Nephron progenitor cell (in vitro differentiated cells): ENCODE data around the gene BMP2K.
A peak's percentile ranks its signal among the peaks of the same experiment; 100 is the strongest.
"Not testable (repeated sequence)": the region's sequence is repeated elsewhere in the genome, so short reads cannot be mapped to it uniquely, and the experiment has no call there.

Experiments used
- DNase-seq: peaks from one replicate; pipeline ENCODE4 v3.0.0; 2021
- H3K27ac Mint-ChIP-seq: 2 replicates; pipeline ENCODE4 v1.8.0; 2021; ENCODE audit warnings: mild to moderate bottlenecking, moderate library complexity, mixed read lengths
- H3K27me3 Mint-ChIP-seq: 2 replicates; pipeline ENCODE4 v1.8.0; 2021; ENCODE audit warnings: mild to moderate bottlenecking, low read depth, mixed read lengths; ENCODE audit not compliant: poor library complexity
- H3K36me3 Mint-ChIP-seq: 2 replicates; pipeline ENCODE4 v1.8.0; 2021; ENCODE audit warnings: low read depth, mixed read lengths
- H3K4me1 Mint-ChIP-seq: 2 replicates; pipeline ENCODE4 v1.8.0; 2021; ENCODE audit warnings: mixed read lengths
- H3K4me3 Mint-ChIP-seq: 2 replicates; pipeline ENCODE4 v1.8.0; 2021; ENCODE audit warnings: mild to moderate bottlenecking, moderate library complexity, mixed read lengths
- H3K9me3 Mint-ChIP-seq: 2 replicates; pipeline ENCODE4 v1.8.0; 2021; ENCODE audit warnings: mild to moderate bottlenecking, moderate library complexity, mixed read lengths
- TF ChIP-seq, protein P1 (sequence below): fragments of 200-600 bp; sonication (generic); IDR thresholded peaks from 2 replicates; pipeline ENCODE4 v1.5.0; 2021; ENCODE audit warnings: antibody characterized with exemption

BMP2K gene

DNA sequence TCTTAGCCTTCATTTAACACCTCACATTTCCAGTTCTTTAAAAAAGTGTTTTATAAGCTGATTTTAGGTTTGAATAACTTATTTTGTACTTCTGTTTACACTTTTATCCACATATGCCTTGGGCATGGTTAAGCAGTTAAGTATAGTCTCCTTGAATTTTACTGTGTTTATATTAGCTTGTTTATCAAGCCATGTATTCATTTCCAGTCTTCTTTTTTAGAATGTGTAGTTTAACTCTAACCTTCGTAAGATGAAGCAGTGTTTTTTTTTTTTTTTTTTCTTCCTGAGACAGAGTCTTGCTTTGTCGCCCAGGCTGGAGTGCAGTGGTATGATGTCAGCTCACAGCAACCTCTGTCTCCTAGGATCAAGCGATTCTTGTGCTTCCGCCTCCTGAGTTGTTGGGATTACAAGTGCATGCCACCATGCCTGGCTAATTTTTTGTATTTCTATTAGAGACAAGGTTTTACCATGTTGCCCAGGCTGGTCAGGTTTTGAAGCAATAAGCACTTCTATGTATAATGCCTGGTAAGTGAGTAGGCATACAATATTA is 42.5 kb downstream of the BMP2K start:
- Mint-ChIP-seq H3K9me3 (peaks cover 3% of the 10 kb centered on the region), H3K27ac (no peak overlapping the region), H3K4me3 (no peak overlapping the region), H3K4me1 (peaks cover 6% of the 10 kb centered on the region), H3K36me3 (peaks cover 22% of the 10 kb centered on the region), H3K27me3 (no peaks in the 10 kb centered on the region)
- no peak for DNase-seq
- TF ChIP-seq, protein P1, sequence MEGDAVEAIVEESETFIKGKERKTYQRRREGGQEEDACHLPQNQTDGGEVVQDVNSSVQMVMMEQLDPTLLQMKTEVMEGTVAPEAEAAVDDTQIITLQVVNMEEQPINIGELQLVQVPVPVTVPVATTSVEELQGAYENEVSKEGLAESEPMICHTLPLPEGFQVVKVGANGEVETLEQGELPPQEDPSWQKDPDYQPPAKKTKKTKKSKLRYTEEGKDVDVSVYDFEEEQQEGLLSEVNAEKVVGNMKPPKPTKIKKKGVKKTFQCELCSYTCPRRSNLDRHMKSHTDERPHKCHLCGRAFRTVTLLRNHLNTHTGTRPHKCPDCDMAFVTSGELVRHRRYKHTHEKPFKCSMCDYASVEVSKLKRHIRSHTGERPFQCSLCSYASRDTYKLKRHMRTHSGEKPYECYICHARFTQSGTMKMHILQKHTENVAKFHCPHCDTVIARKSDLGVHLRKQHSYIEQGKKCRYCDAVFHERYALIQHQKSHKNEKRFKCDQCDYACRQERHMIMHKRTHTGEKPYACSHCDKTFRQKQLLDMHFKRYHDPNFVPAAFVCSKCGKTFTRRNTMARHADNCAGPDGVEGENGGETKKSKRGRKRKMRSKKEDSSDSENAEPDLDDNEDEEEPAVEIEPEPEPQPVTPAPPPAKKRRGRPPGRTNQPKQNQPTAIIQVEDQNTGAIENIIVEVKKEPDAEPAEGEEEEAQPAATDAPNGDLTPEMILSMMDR, result no peak

DNA sequence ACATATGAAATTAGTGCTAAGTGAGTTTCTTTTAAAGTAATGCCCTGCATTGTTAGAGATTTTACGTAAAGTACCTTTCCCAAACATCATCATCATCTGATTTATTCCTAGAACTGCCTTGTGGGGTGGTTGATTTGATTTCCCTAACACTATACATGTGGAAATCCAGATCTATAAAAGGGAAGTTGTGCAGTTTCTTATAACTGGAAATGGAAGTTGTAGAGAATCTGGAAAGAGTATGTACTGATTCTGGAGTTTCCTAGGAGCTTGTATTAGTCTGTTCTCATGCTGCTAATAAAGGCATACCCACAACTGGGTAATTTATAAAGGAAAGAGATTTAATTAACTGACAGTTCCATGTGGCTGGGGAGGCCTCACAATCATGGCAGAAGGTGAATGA is 47.9 kb downstream of the BMP2K start:
- Mint-ChIP-seq H3K4me1 (peaks cover 6% of the 10 kb centered on the region), H3K27ac (no peak overlapping the region)
- TF ChIP-seq, protein P1, result no peak

DNA sequence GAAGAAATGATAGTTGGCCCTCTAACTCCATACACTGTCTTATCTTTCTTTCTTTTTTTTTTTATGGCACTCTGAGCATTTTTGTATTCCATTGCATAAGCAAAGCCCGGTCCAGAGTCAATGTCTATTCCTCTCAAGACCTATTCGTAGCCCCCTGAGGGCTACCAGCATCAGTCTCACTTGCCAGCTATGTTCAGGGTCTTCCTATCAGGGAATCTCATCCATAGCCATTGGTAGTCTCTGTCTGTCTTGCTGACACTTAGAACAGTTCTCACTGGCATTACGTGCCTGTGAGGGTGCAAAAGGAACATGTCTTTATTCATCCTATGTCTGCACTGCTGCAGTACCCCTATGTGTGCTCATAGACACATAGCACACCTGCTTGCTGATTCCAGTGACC is 51.0 kb downstream of the BMP2K start:
- TF ChIP-seq, protein P1, result no peak
- Mint-ChIP-seq H3K27me3 (no peaks in the 10 kb centered on the region), H3K4me3 (no peak overlapping the region), H3K36me3 (peaks cover 47% of the 10 kb centered on the region), H3K4me1 (no peaks in the 10 kb centered on the region), H3K9me3 (no peaks in the 10 kb centered on the region), H3K27ac (no peak overlapping the region)
- DNase-seq, result no peak

More for the DNA sequence above, 47.9 kb downstream of the BMP2K start:
- no peak for DNase-seq
- Mint-ChIP-seq H3K4me3 (no peak overlapping the region), H3K9me3 (no peaks in the 10 kb centered on the region), H3K36me3 (peaks cover 27% of the 10 kb centered on the region), H3K27me3 (no peaks in the 10 kb centered on the region)

DNA sequence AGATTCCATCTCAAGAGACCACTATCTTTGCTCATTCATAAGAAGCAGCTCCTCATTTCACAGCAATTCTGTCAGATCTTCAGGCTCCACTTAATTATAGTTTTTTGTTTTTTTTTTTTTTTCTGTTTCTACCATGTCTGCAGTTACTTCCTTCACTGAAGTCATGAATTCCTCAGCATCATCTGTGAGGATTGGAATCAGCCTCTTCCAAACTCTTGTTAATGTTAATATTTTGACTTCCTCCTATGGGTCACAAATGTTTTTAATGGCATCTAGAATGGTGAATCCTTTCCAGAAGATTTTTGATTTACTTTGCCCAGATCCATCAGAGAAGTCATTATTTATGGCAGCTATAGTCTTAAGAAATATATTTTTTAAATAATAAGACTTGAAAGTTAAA is 53.1 kb downstream of the BMP2K start:
- Mint-ChIP-seq H3K4me1 (no peaks in the 10 kb centered on the region), H3K27me3 (no peaks in the 10 kb centered on the region), H3K9me3 (no peaks in the 10 kb centered on the region), H3K36me3 (peaks cover 53% of the 10 kb centered on the region), H3K27ac (no peak overlapping the region), H3K4me3 (no peak overlapping the region)
- TF ChIP-seq, protein P1, result no peak
- DNase-seq, result no peak

DNA sequence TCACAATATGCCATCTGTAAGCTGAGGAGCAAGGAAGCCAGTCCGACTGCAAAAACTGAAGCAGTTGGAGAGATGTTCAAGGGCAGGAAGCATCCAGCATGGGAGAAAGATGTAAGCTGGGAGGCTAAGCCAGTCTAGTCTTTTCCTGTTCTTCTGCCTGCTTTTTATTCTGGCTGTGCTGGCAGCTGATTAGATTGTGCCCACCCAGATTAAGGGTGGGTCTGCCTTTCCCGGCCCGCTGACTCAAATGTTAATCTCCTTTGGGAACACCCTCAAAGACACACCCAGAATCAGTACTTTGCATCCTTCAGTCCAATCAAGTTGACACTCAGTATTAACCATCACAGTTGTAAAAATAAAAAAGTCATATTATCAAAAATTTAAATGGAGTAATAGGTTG is 63.5 kb downstream of the BMP2K start:
- H3K27me3 Mint-ChIP-seq, H3K9me3 Mint-ChIP-seq, DNase-seq, H3K4me3 Mint-ChIP-seq, H3K4me1 Mint-ChIP-seq: not testable (repeated sequence)
- Mint-ChIP-seq H3K27ac (peak overlapping the region; percentile 54), H3K36me3 (peaks cover 60% of the 10 kb centered on the region)

DNA sequence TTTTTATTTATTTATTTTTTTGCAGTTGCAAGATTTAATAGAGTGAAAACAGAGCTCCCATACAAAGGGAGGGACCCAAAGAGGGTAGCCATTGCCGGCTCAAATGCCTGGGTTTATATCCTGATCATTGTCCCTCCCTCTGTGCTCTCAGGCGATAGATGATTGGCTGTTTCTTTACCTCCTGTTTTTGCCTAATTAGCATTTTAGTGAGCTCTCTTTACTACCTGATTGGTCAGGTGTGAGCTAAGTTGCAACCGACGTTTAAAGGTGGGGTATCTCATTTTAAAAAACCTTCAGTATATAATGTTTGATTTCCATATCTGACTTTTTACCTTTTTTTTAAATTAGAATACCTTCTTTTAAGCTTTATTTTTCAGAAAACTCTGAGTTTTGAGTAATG is 64.1 kb downstream of the BMP2K start:
- not testable (repeated sequence) for DNase-seq

DNA sequence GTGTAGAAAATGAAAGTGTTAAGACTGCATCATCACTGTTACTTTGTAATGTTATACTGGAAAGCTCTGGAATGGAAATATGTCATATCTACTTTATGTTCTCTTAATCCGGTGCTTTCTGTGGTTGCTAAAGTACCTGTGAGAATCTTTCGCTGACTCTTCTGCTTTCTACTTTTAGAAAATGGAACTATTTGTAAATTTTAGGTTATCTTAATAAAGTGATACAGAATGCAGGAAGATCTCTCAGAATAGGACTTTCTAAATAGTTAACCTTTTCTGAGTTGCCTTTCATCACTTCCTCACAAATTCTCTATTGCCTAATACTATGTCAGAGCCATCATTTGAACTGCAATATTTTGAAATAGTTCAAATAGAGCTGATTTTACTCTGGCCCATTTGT is 69.3 kb downstream of the BMP2K start:
- H3K4me1 Mint-ChIP-seq, result no peaks in the 10 kb centered on the region
- no peaks in the 10 kb centered on the region for H3K9me3 Mint-ChIP-seq
- no peaks in the 10 kb centered on the region for H3K27me3 Mint-ChIP-seq
- peaks cover 14% of the 10 kb centered on the region for H3K36me3 Mint-ChIP-seq
- H3K4me3 Mint-ChIP-seq, result no peak overlapping the region
- no peak overlapping the region for H3K27ac Mint-ChIP-seq
- TF ChIP-seq, protein P1, result no peak
- no peak for DNase-seq

More for the DNA sequence above, 64.1 kb downstream of the BMP2K start:
- H3K27me3 Mint-ChIP-seq, H3K9me3 Mint-ChIP-seq, H3K4me1 Mint-ChIP-seq, H3K27ac Mint-ChIP-seq, H3K4me3 Mint-ChIP-seq: not testable (repeated sequence)
- peaks cover 56% of the 10 kb centered on the region for H3K36me3 Mint-ChIP-seq
